ENCODE results near the gene CAMK2A.

CAMK2A gene

DNA sequence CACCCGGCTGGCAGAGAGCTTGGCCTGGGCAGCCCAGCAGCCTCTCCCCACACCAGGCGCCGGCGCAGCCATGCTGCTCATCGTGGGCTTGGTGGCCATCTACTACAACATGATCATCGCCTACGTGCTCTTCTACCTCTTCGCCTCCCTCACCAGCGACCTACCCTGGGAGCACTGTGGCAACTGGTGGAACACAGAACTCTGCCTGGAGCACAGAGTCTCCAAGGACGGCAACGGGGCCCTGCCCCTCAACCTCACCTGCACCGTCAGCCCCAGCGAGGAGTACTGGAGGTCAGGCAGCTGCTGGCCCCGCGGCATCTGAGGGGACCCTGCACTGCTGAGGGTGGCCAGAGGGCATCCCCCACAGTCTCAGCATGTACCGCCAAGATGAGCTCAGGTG lies 92.6 kb downstream of the CAMK2A start:
- Histone ChIP-seq H3K4me1 (no peaks in the 10 kb centered on the region), H3K4me3 (ENCODE audit: low read depth, low read length) (no peak overlapping the region), H3K27me3 (no peaks in the 10 kb centered on the region), H3K36me3 (no peaks in the 10 kb centered on the region), H3K9me3 (no peaks in the 10 kb centered on the region)
- no peak for DNase-seq
- TF ChIP-seq, protein P1, sequence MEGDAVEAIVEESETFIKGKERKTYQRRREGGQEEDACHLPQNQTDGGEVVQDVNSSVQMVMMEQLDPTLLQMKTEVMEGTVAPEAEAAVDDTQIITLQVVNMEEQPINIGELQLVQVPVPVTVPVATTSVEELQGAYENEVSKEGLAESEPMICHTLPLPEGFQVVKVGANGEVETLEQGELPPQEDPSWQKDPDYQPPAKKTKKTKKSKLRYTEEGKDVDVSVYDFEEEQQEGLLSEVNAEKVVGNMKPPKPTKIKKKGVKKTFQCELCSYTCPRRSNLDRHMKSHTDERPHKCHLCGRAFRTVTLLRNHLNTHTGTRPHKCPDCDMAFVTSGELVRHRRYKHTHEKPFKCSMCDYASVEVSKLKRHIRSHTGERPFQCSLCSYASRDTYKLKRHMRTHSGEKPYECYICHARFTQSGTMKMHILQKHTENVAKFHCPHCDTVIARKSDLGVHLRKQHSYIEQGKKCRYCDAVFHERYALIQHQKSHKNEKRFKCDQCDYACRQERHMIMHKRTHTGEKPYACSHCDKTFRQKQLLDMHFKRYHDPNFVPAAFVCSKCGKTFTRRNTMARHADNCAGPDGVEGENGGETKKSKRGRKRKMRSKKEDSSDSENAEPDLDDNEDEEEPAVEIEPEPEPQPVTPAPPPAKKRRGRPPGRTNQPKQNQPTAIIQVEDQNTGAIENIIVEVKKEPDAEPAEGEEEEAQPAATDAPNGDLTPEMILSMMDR (IDR thresholded peaks at IDR 0.05; ENCODE audit: low read depth, low read length) = no peak

DNA sequence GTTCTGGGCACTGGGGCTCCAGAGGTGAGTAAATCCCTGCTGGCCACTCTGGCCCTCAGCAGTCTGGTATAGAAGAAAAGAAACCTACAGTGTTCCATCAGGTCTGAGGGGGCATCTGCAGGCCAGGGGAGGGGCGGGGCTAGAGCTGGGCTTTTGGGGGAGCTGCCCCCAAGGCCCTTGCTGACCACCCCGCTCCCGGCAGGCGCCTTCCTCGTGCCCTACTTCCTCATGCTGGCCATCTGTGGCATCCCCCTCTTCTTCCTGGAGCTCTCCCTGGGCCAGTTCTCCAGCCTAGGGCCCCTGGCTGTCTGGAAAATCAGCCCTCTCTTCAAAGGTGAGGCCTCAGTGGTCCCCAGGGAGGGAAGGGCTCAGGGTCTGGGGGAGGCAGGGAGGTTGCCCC lies 93.1 kb downstream of the CAMK2A start:
- Histone ChIP-seq H3K9me3 (no peaks in the 10 kb centered on the region), H3K36me3 (no peaks in the 10 kb centered on the region), H3K27me3 (no peaks in the 10 kb centered on the region), H3K4me3 (ENCODE audit: low read depth, low read length) (no peak overlapping the region), H3K4me1 (no peaks in the 10 kb centered on the region)
- TF ChIP-seq, protein P1 (IDR thresholded peaks at IDR 0.05; ENCODE audit: low read depth, low read length) = no peak
- DNase-seq = no peak

DNA sequence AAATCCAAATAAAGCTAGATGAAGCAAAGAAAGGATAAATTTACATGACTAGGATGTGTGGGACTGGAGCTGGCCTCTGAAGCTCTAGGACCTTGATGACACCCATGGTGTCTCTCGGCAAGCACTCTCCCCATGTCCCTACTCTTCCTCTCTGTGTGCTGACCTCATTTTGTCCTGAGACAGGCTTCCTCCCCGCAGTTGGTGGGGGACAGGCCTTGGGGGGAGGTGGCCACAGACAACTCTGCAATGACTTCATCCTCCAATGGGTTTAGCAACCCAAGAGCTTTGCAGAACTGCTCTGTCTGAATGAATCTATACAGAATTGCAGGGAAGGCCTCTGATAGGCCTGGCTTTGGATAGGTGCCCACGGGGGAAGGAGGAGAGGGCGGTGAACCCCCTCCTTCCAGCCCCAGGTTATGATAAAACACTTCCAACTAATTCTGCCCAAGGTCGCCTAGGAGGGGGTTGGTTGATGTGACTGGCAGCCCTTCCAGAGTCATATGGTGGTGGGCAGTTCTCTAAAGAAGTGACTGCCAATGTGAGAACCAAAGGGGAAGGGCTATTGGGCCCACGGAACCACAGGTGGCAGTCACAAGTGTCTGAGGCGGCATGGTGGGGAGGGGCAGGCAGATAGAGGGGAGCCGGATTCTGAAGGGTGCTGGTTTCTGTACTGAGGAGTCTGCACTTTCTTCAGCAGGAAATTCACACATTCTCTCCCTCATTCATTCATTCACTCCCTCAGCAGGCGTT lies 93.7 kb downstream of the CAMK2A start:
- no peak overlapping the region for H3K4me3 ChIP-seq (ENCODE audit: low read depth, low read length)
- TF ChIP-seq, protein P1 (IDR thresholded peaks at IDR 0.05; ENCODE audit: low read depth, low read length) = no peak
- H3K9me3 ChIP-seq = no peaks in the 10 kb centered on the region
- H3K4me1 ChIP-seq = no peaks in the 10 kb centered on the region
- no peak for DNase-seq
- H3K36me3 ChIP-seq = no peaks in the 10 kb centered on the region
- no peaks in the 10 kb centered on the region for H3K27me3 ChIP-seq

DNA sequence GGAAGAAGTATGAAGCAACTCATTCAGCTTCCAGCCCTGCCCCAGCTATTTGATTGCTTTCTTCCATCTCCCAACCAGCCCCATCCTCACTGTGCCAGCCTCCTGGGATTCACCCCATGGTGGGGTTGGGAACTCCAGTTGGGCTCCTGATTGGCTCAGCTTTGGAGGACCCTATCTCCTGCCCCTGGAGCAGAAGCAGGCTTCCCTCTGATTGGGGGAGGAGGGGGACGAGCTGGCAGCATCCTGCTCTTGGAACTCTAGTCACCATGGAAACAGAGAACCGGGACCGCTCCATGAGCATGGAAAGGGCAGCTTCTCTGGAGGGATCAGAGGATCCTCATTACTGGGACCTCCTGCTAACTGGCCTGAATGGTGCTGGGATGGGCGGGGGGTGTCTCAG lies 97.1 kb downstream of the CAMK2A start:
- DNase-seq = no peak
- H3K9me3 ChIP-seq = no peaks in the 10 kb centered on the region
- no peaks in the 10 kb centered on the region for H3K36me3 ChIP-seq
- TF ChIP-seq, protein P1 (IDR thresholded peaks at IDR 0.05; ENCODE audit: low read depth, low read length) = no peak
- no peaks in the 10 kb centered on the region for H3K4me1 ChIP-seq
- peaks cover 18% of the 10 kb centered on the region for H3K27me3 ChIP-seq
- H3K4me3 ChIP-seq (ENCODE audit: low read depth, low read length) = no peak overlapping the region

- Histone ChIP-seq H3K4me1 (no peaks in the 10 kb centered on the region), H3K9me3 (no peaks in the 10 kb centered on the region), H3K4me3 (ENCODE audit: low read depth, low read length) (no peak overlapping the region), H3K36me3 (no peaks in the 10 kb centered on the region), H3K27me3 (peaks cover 18% of the 10 kb centered on the region)
- TF ChIP-seq, protein P1 (IDR thresholded peaks at IDR 0.05; ENCODE audit: low read depth, low read length) = no peak
- no peak for DNase-seq
Measured at GRCh38 chr5:150190987-150191386, 98.6 kb downstream of the CAMK2A start.

GRCh38 chr5:150190503-150190979 lies 99.0 kb downstream of the CAMK2A start:
- Histone ChIP-seq H3K36me3 (no peaks in the 10 kb centered on the region), H3K9me3 (no peaks in the 10 kb centered on the region), H3K27me3 (peaks cover 18% of the 10 kb centered on the region), H3K4me1 (no peaks in the 10 kb centered on the region), H3K4me3 (ENCODE audit: low read depth, low read length) (no peak overlapping the region)
- TF ChIP-seq, protein P1 (IDR thresholded peaks at IDR 0.05; ENCODE audit: low read depth, low read length) = no peak
- DNase-seq = no peak
